ENCODE data around the gene RAB11FIP5. TPM values are rescaled to one million over a fixed set of nuclear protein-coding genes. Genes with fewer than 3 reads are reported as not detected.
A peak's percentile ranks its signal among the peaks of the same experiment; 100 is the strongest.

Gene RAB11FIP5
- total and polyA plus RNA-seq, 4 donors: 14.4 to 51.5 (median 36.2) TPM

- H3K4me1 ChIP-seq (ENCODE audit: control insufficient read depth in 1 of 2, insufficient read depth in 2 of 2, low read length in 2 of 2): no peaks in the 10 kb centered on the region
- intact Hi-C loops (cut with DNase I): no loop called here
- H3K27me3 ChIP-seq (ENCODE audit: control insufficient read depth in 1 of 2, insufficient read depth in 2 of 2, low read length in 1 of 2): no peaks in the 10 kb centered on the region
- no peak overlapping the region for H3K27ac ChIP-seq (ENCODE audit: low read depth in 1 of 2, low read length in 2 of 2)
- no peaks in the 10 kb centered on the region for H3K9me3 ChIP-seq (ENCODE audit: control insufficient read depth, low read length)
- H3K36me3 ChIP-seq (ENCODE audit: control insufficient read depth in 1 of 2, insufficient read depth in 2 of 2, low read length in 1 of 2): no peaks in the 10 kb centered on the region
- WGBS, 2 donors: 93 to 96% methylated on average over 7 of the region's 7 CpGs
- DNase-seq: no peak
- H3K4me3 ChIP-seq (ENCODE audit: low read length in 2 of 2): no peak overlapping the region
- no peak for ATAC-seq (ENCODE audit: low FRiP score)
Measured at GRCh38 chr2:73034661-73035375, 77.9 kb downstream of the RAB11FIP5 start.

- ATAC-seq (ENCODE audit: low FRiP score) (no peak), DNase-seq (peak in 1 of 2 donors; percentile 49)
- Histone ChIP-seq H3K4me3 (ENCODE audit: low read length in 2 of 2) (no peak overlapping the region), H3K27ac (ENCODE audit: low read depth in 1 of 2, low read length in 2 of 2) (no peak overlapping the region), H3K4me1 (ENCODE audit: control insufficient read depth in 1 of 2, insufficient read depth in 2 of 2, low read length in 2 of 2) (no peaks in the 10 kb centered on the region), H3K36me3 (ENCODE audit: control insufficient read depth in 1 of 2, insufficient read depth in 2 of 2, low read length in 1 of 2) (no peaks in the 10 kb centered on the region), H3K9me3 (ENCODE audit: control insufficient read depth, low read length) (no peaks in the 10 kb centered on the region), H3K27me3 (ENCODE audit: control insufficient read depth in 1 of 2, insufficient read depth in 2 of 2, low read length in 1 of 2) (no peaks in the 10 kb centered on the region)
- intact Hi-C loops (cut with DNase I): no loop called here
- 49 to 56% methylated on average over 5 of the region's 5 CpGs for WGBS, 2 donors
Measured at GRCh38 chr2:73033766-73034381, 78.9 kb downstream of the RAB11FIP5 start.

GRCh38 chr2:73033142-73033765, 79.5 kb downstream of the RAB11FIP5 start:
- H3K9me3 ChIP-seq (ENCODE audit: control insufficient read depth, low read length): no peaks in the 10 kb centered on the region
- no peaks in the 10 kb centered on the region for H3K36me3 ChIP-seq (ENCODE audit: control insufficient read depth in 1 of 2, insufficient read depth in 2 of 2, low read length in 1 of 2)
- 93 to 97% methylated on average over 1 of the region's 1 CpG for WGBS, 2 donors
- no peaks in the 10 kb centered on the region for H3K4me1 ChIP-seq (ENCODE audit: control insufficient read depth in 1 of 2, insufficient read depth in 2 of 2, low read length in 2 of 2)
- DNase-seq (no peak), ATAC-seq (ENCODE audit: low FRiP score) (no peak)
- H3K27ac ChIP-seq (ENCODE audit: low read depth in 1 of 2, low read length in 2 of 2): no peak overlapping the region
- intact Hi-C loops (cut with DNase I): no loop called here
- no peaks in the 10 kb centered on the region for H3K27me3 ChIP-seq (ENCODE audit: control insufficient read depth in 1 of 2, insufficient read depth in 2 of 2, low read length in 1 of 2)
- H3K4me3 ChIP-seq (ENCODE audit: low read length in 2 of 2): no peak overlapping the region

- Histone ChIP-seq H3K36me3 (ENCODE audit: control insufficient read depth in 1 of 2, insufficient read depth in 2 of 2, low read length in 1 of 2) (no peaks in the 10 kb centered on the region), H3K27me3 (ENCODE audit: control insufficient read depth in 1 of 2, insufficient read depth in 2 of 2, low read length in 1 of 2) (no peaks in the 10 kb centered on the region), H3K4me3 (ENCODE audit: low read length in 2 of 2) (no peak overlapping the region), H3K4me1 (ENCODE audit: control insufficient read depth in 1 of 2, insufficient read depth in 2 of 2, low read length in 2 of 2) (no peaks in the 10 kb centered on the region), H3K9me3 (ENCODE audit: control insufficient read depth, low read length) (no peaks in the 10 kb centered on the region), H3K27ac (ENCODE audit: low read depth in 1 of 2, low read length in 2 of 2) (no peak overlapping the region)
- DNase-seq: no peak
- no peak for ATAC-seq (ENCODE audit: low FRiP score)
- intact Hi-C loops (cut with DNase I): no loop called here
- WGBS, 2 donors: 93 to 94% methylated on average over 5 of the region's 5 CpGs
Measured at GRCh38 chr2:73032702-73033097, 80.0 kb downstream of the RAB11FIP5 start.

- no peaks in the 10 kb centered on the region for H3K4me1 ChIP-seq (ENCODE audit: control insufficient read depth in 1 of 2, insufficient read depth in 2 of 2, low read length in 2 of 2)
- no peaks in the 10 kb centered on the region for H3K36me3 ChIP-seq (ENCODE audit: control insufficient read depth in 1 of 2, insufficient read depth in 2 of 2, low read length in 1 of 2)
- WGBS, 2 donors: 83 to 85% methylated on average over 10 of the region's 10 CpGs
- no peak overlapping the region for H3K4me3 ChIP-seq (ENCODE audit: low read length in 2 of 2)
- no peaks in the 10 kb centered on the region for H3K27me3 ChIP-seq (ENCODE audit: control insufficient read depth in 1 of 2, insufficient read depth in 2 of 2, low read length in 1 of 2)
- peak in 1 of 2 donors; percentile 42 for DNase-seq
- intact Hi-C loops (cut with DNase I): no loop called here
- no peaks in the 10 kb centered on the region for H3K9me3 ChIP-seq (ENCODE audit: control insufficient read depth, low read length)
- no peak for ATAC-seq (ENCODE audit: low FRiP score)
- H3K27ac ChIP-seq (ENCODE audit: low read depth in 1 of 2, low read length in 2 of 2): no peak overlapping the region
Measured at GRCh38 chr2:73031725-73032701, 80.7 kb downstream of the RAB11FIP5 start.

- ATAC-seq (ENCODE audit: low FRiP score) (no peak), DNase-seq (no peak)
- Histone ChIP-seq H3K27ac (ENCODE audit: low read depth in 1 of 2, low read length in 2 of 2) (no peak overlapping the region), H3K4me1 (ENCODE audit: control insufficient read depth in 1 of 2, insufficient read depth in 2 of 2, low read length in 2 of 2) (no peaks in the 10 kb centered on the region), H3K9me3 (ENCODE audit: control insufficient read depth, low read length) (no peaks in the 10 kb centered on the region), H3K36me3 (ENCODE audit: control insufficient read depth in 1 of 2, insufficient read depth in 2 of 2, low read length in 1 of 2) (no peaks in the 10 kb centered on the region), H3K27me3 (ENCODE audit: control insufficient read depth in 1 of 2, insufficient read depth in 2 of 2, low read length in 1 of 2) (no peaks in the 10 kb centered on the region), H3K4me3 (ENCODE audit: low read length in 2 of 2) (no peak overlapping the region)
- WGBS, 2 donors: 92 to 95% methylated on average over 3 of the region's 3 CpGs
- intact Hi-C loops (cut with DNase I): no loop called here
Measured at GRCh38 chr2:73031095-73031678, 81.6 kb downstream of the RAB11FIP5 start.

GRCh38 chr2:73028841-73029240, 83.9 kb downstream of the RAB11FIP5 start:
- no peak overlapping the region for H3K4me3 ChIP-seq (ENCODE audit: low read length in 2 of 2)
- DNase-seq (peak; percentile 73 to 87), ATAC-seq (ENCODE audit: low FRiP score) (peak; percentile 26)
- H3K27me3 ChIP-seq (ENCODE audit: control insufficient read depth in 1 of 2, insufficient read depth in 2 of 2, low read length in 1 of 2): no peaks in the 10 kb centered on the region
- 17 to 20% methylated on average over 10 of the region's 10 CpGs for WGBS, 2 donors
- no peaks in the 10 kb centered on the region for H3K4me1 ChIP-seq (ENCODE audit: control insufficient read depth in 1 of 2, insufficient read depth in 2 of 2, low read length in 2 of 2)
- no peaks in the 10 kb centered on the region for H3K36me3 ChIP-seq (ENCODE audit: control insufficient read depth in 1 of 2, insufficient read depth in 2 of 2, low read length in 1 of 2)
- no peaks in the 10 kb centered on the region for H3K9me3 ChIP-seq (ENCODE audit: control insufficient read depth, low read length)
- no peak overlapping the region for H3K27ac ChIP-seq (ENCODE audit: low read depth in 1 of 2, low read length in 2 of 2)
- intact Hi-C loops (cut with DNase I): loop anchor here in 1 of 2 donors (5.0 kb wide), 1 partner anchor 37 kb away; no protein-coding TSS in a partner anchor

GRCh38 chr2:73027340-73027739, 85.4 kb downstream of the RAB11FIP5 start:
- H3K9me3 ChIP-seq (ENCODE audit: control insufficient read depth, low read length): no peaks in the 10 kb centered on the region
- 85 to 100% methylated on average over 1 of the region's 1 CpG for WGBS, 2 donors
- no peaks in the 10 kb centered on the region for H3K36me3 ChIP-seq (ENCODE audit: control insufficient read depth in 1 of 2, insufficient read depth in 2 of 2, low read length in 1 of 2)
- no peak overlapping the region for H3K4me3 ChIP-seq (ENCODE audit: low read length in 2 of 2)
- ATAC-seq (ENCODE audit: low FRiP score) (no peak), DNase-seq (no peak)
- no peak overlapping the region for H3K27ac ChIP-seq (ENCODE audit: low read depth in 1 of 2, low read length in 2 of 2)
- intact Hi-C loops (cut with DNase I): loop anchor here in 1 of 2 donors (5.0 kb wide), 1 partner anchor 35 kb away; no protein-coding TSS in a partner anchor
- no peaks in the 10 kb centered on the region for H3K27me3 ChIP-seq (ENCODE audit: control insufficient read depth in 1 of 2, insufficient read depth in 2 of 2, low read length in 1 of 2)
- no peaks in the 10 kb centered on the region for H3K4me1 ChIP-seq (ENCODE audit: control insufficient read depth in 1 of 2, insufficient read depth in 2 of 2, low read length in 2 of 2)

Measured in aorta (tissue), 5 donors.